A549 (cell line): ENCODE measurements around the gene PCBP3. TPM values are rescaled to one million over a fixed set of nuclear protein-coding genes. Genes with fewer than 3 reads are reported as not detected.

Experiments
- ATAC-seq, 2 experiments: fragments of 200-7000 bp in 1 of 2; fragments of >200 bp in 1 of 2; cut with Nextera tagmentation in 1 of 2; cut with Tn5 transposase in 1 of 2; 3 replicates each; pipeline versions ENCODE4 v1.8.0 to v1.9.1; 2018 to 2020; ENCODE audit warnings: mild to moderate bottlenecking in 1 of 2, moderate library complexity in 1 of 2
- CTCF ChIA-PET: fragments of 300-600 bp; sonication (Branson Sonifier 250); formaldehyde crosslinking; extraction: SDS; loops from one replicate; lab custom pipeline; 2021; ENCODE audit warnings: antibody characterized with exemption, inconsistent platforms; lab: Yijun Ruan, JAX
- POLR2A ChIA-PET: fragments of 350-600 bp; formaldehyde crosslinking; extraction: SDS; loops from one replicate; lab custom pipeline; 2021; ENCODE audit warnings: antibody characterized with exemption, inconsistent platforms; lab: Yijun Ruan, JAX
- DNase-seq, 2 experiments: peaks; one replicate each; pipeline versions ENCODE4 v3.0.0 to v3.0.0-alpha.2; 2011 to 2016; ENCODE audit warnings: low read depth in 1 of 2, low spot score in 1 of 2
- FAIRE-seq: peaks from 2 replicates; lab custom pipeline; 2011; peaks lifted over from hg19 to GRCh38; lab: Jason Lieb, UNC
- H3K27ac ChIP-seq, 2 experiments: fragments of >200 bp; sonication (Bioruptor Twin); formaldehyde crosslinking; 3 replicates each; pipeline ENCODE4 v1.5.1; 2016 to 2017
- H3K4me1 ChIP-seq: fragments of >200 bp; sonication (Bioruptor Twin); formaldehyde crosslinking; 3 replicates; pipeline ENCODE4 v1.6.1; 2016
- H3K4me2 ChIP-seq: fragments of >200 bp; sonication (Bioruptor Twin); formaldehyde crosslinking; 3 replicates; pipeline ENCODE4 v1.6.1; 2016
- H3K4me3 ChIP-seq: fragments of >200 bp; sonication (Bioruptor Twin); formaldehyde crosslinking; 3 replicates; pipeline ENCODE4 v1.5.1; 2016
- H3K9me3 ChIP-seq: fragments of >200 bp; sonication (Bioruptor Twin); formaldehyde crosslinking; 3 replicates; pipeline ENCODE4 v1.6.1; 2016
- ATOH8 ChIP-seq: fragments of 250-450 bp; sonication (Bioruptor Pico); IDR thresholded peaks from 2 replicates; pipeline ENCODE4 v1.5.0; 2020; ENCODE audit warnings: low read depth, mild to moderate bottlenecking, moderate library complexity
- BCL3 ChIP-seq: fragments of >200 bp; sonication (Bioruptor Twin); formaldehyde crosslinking; IDR thresholded peaks from 3 replicates; pipeline ENCODE4 v1.6.1; 2016
- CHD4 ChIP-seq: fragments of 200-600 bp; sonication (generic); IDR thresholded peaks from 2 replicates; pipeline ENCODE4 v1.6.1; 2016; ENCODE audit warnings: antibody characterized with exemption, mild to moderate bottlenecking, borderline replicate concordance
- EHF ChIP-seq: fragments of 250-450 bp; sonication (Bioruptor Pico); IDR thresholded peaks from 2 replicates; pipeline ENCODE4 v1.5.0; 2020; ENCODE audit warnings: mild to moderate bottlenecking
- EHMT2 ChIP-seq: fragments of 200-600 bp; sonication (generic); IDR thresholded peaks from 2 replicates; pipeline ENCODE4 v1.6.1; 2016; ENCODE audit warnings: antibody characterized with exemption, low read depth, mild to moderate bottlenecking, moderate library complexity
- GATA3 ChIP-seq: IDR thresholded peaks from 2 replicates; pipeline ENCODE4 v1.6.1; 2012; ENCODE audit warnings: borderline replicate concordance
- HDAC2 ChIP-seq: fragments of 200-600 bp; sonication (generic); IDR thresholded peaks from 2 replicates; pipeline ENCODE4 v1.6.1; 2016
- HEYL ChIP-seq: fragments of 250-450 bp; sonication (Bioruptor Pico); IDR thresholded peaks from 2 replicates; pipeline ENCODE4 v1.8.0; 2021; ENCODE audit warnings: mild to moderate bottlenecking, moderate library complexity
- MAFK ChIP-seq: fragments of 450-650 bp; IDR thresholded peaks from 2 replicates; pipeline ENCODE4 v1.6.1; 2014; ENCODE audit not compliant: partially characterized antibody
- NPAS2 ChIP-seq: fragments of 250-450 bp; sonication (Bioruptor Pico); IDR thresholded peaks from 2 replicates; pipeline ENCODE4 v1.8.0; 2022; ENCODE audit warnings: mild to moderate bottlenecking, moderate library complexity, borderline replicate concordance
- POLR2A ChIP-seq: IDR thresholded peaks from 2 replicates; pipeline ENCODE4 v1.6.1; 2012; ENCODE audit warnings: mild to moderate bottlenecking, low read length
- RAD21 ChIP-seq, 2 experiments: fragments of >200 bp in 1 of 2; sonication (Bioruptor Twin) in 1 of 2; formaldehyde crosslinking in 1 of 2; IDR thresholded peaks in 1 of 2; conservative IDR thresholded peaks in 1 of 2; 2 replicates in 1 of 2; 3 replicates in 1 of 2; pipeline ENCODE4 v1.6.1; 2012 to 2018; ENCODE audit warnings: inconsistent platforms in 1 of 2
- RCOR1 ChIP-seq: fragments of 150-350 bp; IDR thresholded peaks from 2 replicates; pipeline ENCODE4 v1.6.1; 2014; ENCODE audit warnings: antibody characterized with exemption, low read length, low read depth
- REST ChIP-seq: fragments of 200-600 bp; sonication (generic); IDR thresholded peaks from 2 replicates; pipeline ENCODE4 v1.6.1; 2016; ENCODE audit warnings: antibody characterized with exemption, mild to moderate bottlenecking, moderate library complexity
- RFX5 ChIP-seq: fragments of 450-650 bp; IDR thresholded peaks from 2 replicates; pipeline ENCODE4 v1.7.1; 2014; ENCODE audit warnings: antibody characterized with exemption, mild to moderate bottlenecking, moderate library complexity
- SREBF2 ChIP-seq: fragments of 450-650 bp; IDR thresholded peaks from 2 replicates; pipeline ENCODE4 v1.6.1; 2014; ENCODE audit warnings: mild to moderate bottlenecking, moderate library complexity
- TFCP2L1 ChIP-seq: fragments of 250-450 bp; sonication (Bioruptor Pico); IDR thresholded peaks from 2 replicates; pipeline ENCODE4 v1.5.0; 2021; ENCODE audit warnings: mild to moderate bottlenecking
- ZC3H11A ChIP-seq: fragments of 450-650 bp; IDR thresholded peaks from 2 replicates; pipeline ENCODE4 v1.6.1; 2014; ENCODE audit warnings: antibody characterized with exemption, mild to moderate bottlenecking
- ZFP36 ChIP-seq: fragments of 450-650 bp; IDR thresholded peaks from 2 replicates; pipeline ENCODE4 v1.6.1; 2014; ENCODE audit warnings: borderline replicate concordance; ENCODE audit not compliant: partially characterized antibody
- WGBS: methylation state at CpG from one replicate; pipeline ENCODE4 v1.1.6; 2017; ENCODE audit errors: missing lambda C conversion rate; 5-methylcytosine and 5-hydroxymethylcytosine counted together
- polyA plus RNA-seq, 4 experiments: library from polyadenylated mRNA; depleted of rRNA in 3 of 4; stranded (reverse); fragments of >200 nt; fragmentation: RNase III in 1 of 4; extraction: RNeasy Plus Mini Kit Qiagen cat#74134 plus additional on column Dnase treatment in 1 of 4; gene quantifications; 2 replicates in 3 of 4; 3 replicates in 1 of 4; pipeline ENCODE4 v1.2.3, GENCODE V29; 2011 to 2017
- TF ChIP-seq, protein P1 (sequence below): fragments of 150-350 bp; IDR thresholded peaks from 2 replicates; pipeline ENCODE4 v1.6.1; 2014; ENCODE audit warnings: low read depth, mild to moderate bottlenecking, low read length
- TF ChIP-seq, protein P2 (sequence below): fragments of >200 bp; sonication (Bioruptor Twin); formaldehyde crosslinking; IDR thresholded peaks from 3 replicates; pipeline ENCODE4 v1.5.1; 2016
- TF ChIP-seq, protein P3 (sequence below): IDR thresholded peaks from 2 replicates; pipeline ENCODE4 v1.6.1; 2012; ENCODE audit warnings: low read depth, borderline replicate concordance

Gene PCBP3
- polyA plus RNA-seq, 2 of the 4 experiments (the other 2 are of a cell fraction) = 0.30 to 0.34 TPM

- FAIRE-seq = no peak
- 66% methylated on average over 15 of the region's 25 CpGs for WGBS
- Histone ChIP-seq H3K4me3 (no peak overlapping the region), H3K4me1 (no peaks in the 10 kb centered on the region), H3K4me2 (no peak overlapping the region), H3K9me3 (no peaks in the 10 kb centered on the region), H3K27ac (no peak overlapping the region)
- POLR2A ChIA-PET = no interaction called here
- no peak for TF ChIP-seq TFCP2L1 (CRISPR knock-in tag)
- CTCF ChIA-PET = interaction anchor here (0.5 kb wide), 1 partner anchor 56 kb away, joined by 3 read pairs; no protein-coding TSS in a partner anchor
- no peak for ATAC-seq
- no peak for DNase-seq
These were observed 272.7 kb downstream of the PCBP3 start for GRCh38 chr21:45916011-45916840.

DNA sequence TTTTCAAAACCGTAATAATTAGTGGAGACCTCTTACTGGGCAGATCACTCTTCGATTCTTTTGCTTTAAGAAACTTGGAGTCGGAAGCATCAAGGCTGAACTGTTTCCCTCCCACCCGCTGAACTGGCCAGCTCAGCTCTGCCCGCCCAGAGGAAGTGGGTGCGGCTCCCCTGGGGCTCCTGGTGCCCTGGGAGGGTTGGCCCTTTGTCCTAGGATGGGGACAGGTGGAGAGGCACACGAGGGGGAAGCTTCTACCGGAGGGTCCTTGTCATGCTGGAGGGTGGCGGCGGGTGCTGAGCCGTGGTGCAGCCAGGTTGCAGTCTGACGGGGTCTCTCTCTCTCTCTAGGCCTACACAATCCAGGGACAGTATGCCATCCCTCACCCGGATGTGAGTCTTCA, 273.7 kb downstream of the PCBP3 start:
- Histone ChIP-seq H3K27ac (no peak overlapping the region), H3K4me1 (no peaks in the 10 kb centered on the region), H3K4me3 (no peak overlapping the region), H3K9me3 (no peaks in the 10 kb centered on the region), H3K4me2 (no peak overlapping the region)
- WGBS = 54% methylated on average over 12 of the region's 13 CpGs
- TF ChIP-seq EHMT2 (no peak), HEYL (CRISPR knock-in tag) (no peak), BCL3 (no peak), ATOH8 (CRISPR knock-in tag) (no peak), RAD21 (conservative IDR thresholded peaks at IDR 0.05 in 1 of 2, IDR thresholded peaks at IDR 0.05 in 1 of 2) (no peak), NPAS2 (CRISPR knock-in tag) (no peak), EHF (no peak), GATA3 (no peak), REST (no peak), CHD4 (no peak)
- FAIRE-seq (no peak), ATAC-seq (no peak), DNase-seq (no peak)
- CTCF ChIA-PET = no interaction called here
- POLR2A ChIA-PET = no interaction called here

DNA sequence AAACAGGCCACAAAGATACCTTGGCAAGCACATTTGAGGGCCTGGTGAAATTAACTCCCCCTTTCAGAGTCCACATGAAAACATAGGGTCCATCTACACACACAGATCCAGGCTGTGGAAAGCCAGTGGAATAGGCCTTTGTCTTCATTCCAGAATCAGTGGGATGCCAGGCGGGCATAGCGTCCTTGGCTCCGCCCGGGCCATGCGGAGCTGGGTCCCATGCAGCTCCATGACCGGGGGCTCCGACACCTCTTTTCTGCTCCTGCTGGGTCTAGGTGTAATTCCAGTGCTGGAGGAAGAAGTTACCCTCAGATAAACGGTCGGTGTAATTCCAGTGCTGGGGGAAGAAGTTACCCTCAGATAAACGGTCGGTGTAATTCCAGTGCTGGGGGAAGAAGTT, 274.5 kb downstream of the PCBP3 start:
- no peak for DNase-seq
- WGBS = 84% methylated on average over 6 of the region's 11 CpGs
- TF ChIP-seq RCOR1 = no peak
- TF ChIP-seq, protein P1, sequence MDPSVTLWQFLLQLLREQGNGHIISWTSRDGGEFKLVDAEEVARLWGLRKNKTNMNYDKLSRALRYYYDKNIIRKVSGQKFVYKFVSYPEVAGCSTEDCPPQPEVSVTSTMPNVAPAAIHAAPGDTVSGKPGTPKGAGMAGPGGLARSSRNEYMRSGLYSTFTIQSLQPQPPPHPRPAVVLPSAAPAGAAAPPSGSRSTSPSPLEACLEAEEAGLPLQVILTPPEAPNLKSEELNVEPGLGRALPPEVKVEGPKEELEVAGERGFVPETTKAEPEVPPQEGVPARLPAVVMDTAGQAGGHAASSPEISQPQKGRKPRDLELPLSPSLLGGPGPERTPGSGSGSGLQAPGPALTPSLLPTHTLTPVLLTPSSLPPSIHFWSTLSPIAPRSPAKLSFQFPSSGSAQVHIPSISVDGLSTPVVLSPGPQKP = no peak
- no peak for TF ChIP-seq BCL3
- no peak for TF ChIP-seq RFX5
- no peak for TF ChIP-seq HDAC2
- TF ChIP-seq, protein P2, sequence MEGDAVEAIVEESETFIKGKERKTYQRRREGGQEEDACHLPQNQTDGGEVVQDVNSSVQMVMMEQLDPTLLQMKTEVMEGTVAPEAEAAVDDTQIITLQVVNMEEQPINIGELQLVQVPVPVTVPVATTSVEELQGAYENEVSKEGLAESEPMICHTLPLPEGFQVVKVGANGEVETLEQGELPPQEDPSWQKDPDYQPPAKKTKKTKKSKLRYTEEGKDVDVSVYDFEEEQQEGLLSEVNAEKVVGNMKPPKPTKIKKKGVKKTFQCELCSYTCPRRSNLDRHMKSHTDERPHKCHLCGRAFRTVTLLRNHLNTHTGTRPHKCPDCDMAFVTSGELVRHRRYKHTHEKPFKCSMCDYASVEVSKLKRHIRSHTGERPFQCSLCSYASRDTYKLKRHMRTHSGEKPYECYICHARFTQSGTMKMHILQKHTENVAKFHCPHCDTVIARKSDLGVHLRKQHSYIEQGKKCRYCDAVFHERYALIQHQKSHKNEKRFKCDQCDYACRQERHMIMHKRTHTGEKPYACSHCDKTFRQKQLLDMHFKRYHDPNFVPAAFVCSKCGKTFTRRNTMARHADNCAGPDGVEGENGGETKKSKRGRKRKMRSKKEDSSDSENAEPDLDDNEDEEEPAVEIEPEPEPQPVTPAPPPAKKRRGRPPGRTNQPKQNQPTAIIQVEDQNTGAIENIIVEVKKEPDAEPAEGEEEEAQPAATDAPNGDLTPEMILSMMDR = no peak
- TF ChIP-seq, protein P3, sequence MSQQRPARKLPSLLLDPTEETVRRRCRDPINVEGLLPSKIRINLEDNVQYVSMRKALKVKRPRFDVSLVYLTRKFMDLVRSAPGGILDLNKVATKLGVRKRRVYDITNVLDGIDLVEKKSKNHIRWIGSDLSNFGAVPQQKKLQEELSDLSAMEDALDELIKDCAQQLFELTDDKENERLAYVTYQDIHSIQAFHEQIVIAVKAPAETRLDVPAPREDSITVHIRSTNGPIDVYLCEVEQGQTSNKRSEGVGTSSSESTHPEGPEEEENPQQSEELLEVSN = no peak
- TF ChIP-seq SREBF2 = no peak
- TF ChIP-seq ZC3H11A = no peak
- no peak for TF ChIP-seq POLR2A
- TF ChIP-seq MAFK = no peak
- no peak for TF ChIP-seq ZFP36

More for the DNA sequence above, 274.5 kb downstream of the PCBP3 start:
- Histone ChIP-seq H3K4me1 (no peaks in the 10 kb centered on the region), H3K27ac (no peak overlapping the region), H3K4me3 (no peak overlapping the region), H3K9me3 (no peaks in the 10 kb centered on the region), H3K4me2 (no peak overlapping the region)
- CTCF ChIA-PET = no interaction called here
- POLR2A ChIA-PET = no interaction called here
- FAIRE-seq = no peak
- ATAC-seq = no peak
